CD4-positive, alpha-beta T cell treated with Interleukin-21 for 1 hour (primary cell): Measurements from ENCODE around the gene ZEB1.
"Not testable (repeated sequence)": the region's sequence is repeated elsewhere in the genome, so short reads cannot be mapped to it uniquely, and the experiment has no call there.

Source experiments
- DNase-seq: peaks from one replicate; pipeline ENCODE4 v3.0.0-alpha.2; 2020

ZEB1 gene

GRCh38 chr10:31427334-31427733, 108.3 kb downstream of the ZEB1 start:
- DNase-seq: not testable (repeated sequence)

- DNase-seq: not testable (repeated sequence)
Measured at GRCh38 chr10:31428499-31428898, 109.5 kb downstream of the ZEB1 start.

DNA sequence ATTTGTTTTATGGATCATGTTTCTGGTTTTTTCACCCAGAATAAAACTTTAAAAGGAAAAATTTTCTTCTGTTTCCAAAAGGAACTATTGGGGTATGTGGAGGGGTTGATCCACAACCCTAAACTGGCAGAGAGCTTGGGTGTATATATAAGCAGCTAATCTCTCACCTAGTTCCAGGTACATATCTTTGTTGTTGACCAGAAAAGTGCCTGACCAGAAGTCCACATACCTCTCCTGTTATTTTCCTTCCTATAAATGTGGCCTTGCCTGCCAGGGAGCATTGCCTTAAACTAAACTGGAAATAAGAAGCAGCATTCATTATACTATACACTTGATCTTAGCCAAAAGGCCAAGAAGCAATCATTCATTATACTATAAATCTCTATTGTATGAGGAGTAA, 112.0 kb downstream of the ZEB1 start:
- no peak for DNase-seq

- no peak for DNase-seq
Measured at GRCh38 chr10:31437959-31438358, 118.9 kb downstream of the ZEB1 start.

- no peak for DNase-seq
Measured at GRCh38 chr10:31451766-31452165, 132.8 kb downstream of the ZEB1 start.

DNA sequence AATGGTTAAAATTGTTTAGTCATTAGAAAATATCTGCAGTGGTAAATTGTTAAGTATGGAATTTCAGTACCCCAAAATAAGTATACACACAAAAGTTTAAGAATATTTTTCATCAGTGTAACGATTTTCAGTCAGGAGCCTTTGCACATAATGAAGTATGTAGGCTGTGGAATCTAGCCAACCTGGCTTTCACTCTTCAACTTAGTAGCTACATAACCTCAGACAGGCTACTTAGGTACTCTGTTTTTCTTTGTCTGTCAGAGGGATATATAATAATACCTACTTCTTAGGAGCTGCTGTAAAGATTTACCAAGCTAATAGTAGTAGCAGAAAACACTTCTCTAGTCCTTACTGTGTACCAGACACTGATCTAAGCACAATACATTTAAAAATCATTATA, 137.5 kb downstream of the ZEB1 start:
- DNase-seq: no peak

GRCh38 chr10:31457858-31458257, 138.8 kb downstream of the ZEB1 start:
- DNase-seq: no peak

GRCh38 chr10:31458974-31459373, 140.0 kb downstream of the ZEB1 start:
- no peak for DNase-seq

DNA sequence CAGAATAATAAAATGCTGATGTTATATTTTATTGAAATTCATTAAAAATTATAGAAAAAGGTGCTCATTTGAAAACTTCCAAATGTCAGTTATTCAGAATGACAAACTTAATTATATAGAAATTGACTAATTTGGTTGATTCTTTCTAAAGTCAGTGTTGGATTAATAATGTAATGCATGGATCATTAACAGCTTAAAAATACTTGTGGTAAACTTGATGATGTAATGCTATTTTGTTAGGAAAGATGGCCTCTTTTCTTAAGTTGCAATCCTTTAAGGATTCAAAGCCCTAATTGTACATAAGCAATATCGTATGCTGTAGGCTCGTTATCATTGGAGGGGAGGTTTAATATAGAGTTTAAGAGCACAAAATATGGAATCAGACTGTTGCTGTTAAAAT, 141.2 kb downstream of the ZEB1 start:
- no peak for DNase-seq

DNA sequence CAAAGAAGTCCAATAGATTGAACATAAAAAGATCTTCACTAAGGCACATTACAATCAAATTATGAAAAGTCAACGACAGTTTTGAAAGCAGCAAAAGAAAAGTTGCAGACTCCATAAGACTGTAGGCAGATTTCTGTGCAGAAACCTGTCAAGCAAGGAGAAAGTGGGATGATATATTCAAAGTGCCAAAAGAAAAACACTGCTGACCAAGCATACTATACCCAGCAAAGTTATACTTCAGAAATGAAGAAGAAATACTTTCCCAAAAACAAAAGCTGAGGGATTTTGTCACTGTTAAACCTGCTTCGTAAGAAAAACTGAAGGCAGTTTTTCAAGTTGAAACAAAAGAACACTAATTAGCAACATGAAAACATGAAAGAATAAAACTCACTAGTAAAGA, 145.5 kb downstream of the ZEB1 start:
- DNase-seq: no peak

GRCh38 chr10:31466313-31466712, 147.3 kb downstream of the ZEB1 start:
- DNase-seq: no peak

DNA sequence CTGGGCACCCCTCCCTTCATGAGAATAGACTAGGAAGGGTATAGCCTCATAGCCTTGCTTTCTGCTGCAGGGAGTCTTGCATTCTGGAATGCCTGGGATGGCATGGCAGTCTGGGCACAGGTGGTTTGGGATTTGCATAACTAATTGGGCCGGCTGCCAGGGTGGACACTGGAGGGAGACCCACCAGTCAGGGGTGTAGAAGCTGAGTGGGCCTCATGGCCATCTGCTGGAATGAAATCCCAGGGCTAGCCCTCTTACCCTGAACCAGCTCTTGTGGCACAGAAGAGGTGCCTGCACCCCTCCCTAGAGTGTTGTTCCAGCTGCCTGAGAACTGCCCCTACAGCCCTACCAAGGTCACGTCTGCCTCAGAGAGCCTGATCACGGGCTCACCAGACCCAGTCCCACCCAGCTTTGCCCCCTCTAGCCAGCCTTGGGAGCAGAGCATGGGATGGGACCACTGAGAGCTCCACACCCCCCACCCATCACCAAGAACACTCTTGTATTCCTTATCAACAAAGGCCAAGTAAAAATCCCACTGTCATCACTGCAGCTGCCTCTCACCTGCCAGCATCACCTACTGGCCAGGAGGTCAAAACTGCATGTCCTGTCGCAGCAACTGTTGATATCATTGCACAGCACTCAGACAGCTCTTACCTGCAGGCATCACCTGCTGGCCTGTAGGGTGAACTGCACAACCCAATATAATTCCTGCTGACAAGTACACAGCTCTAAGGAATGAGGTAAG, 148.9 kb downstream of the ZEB1 start:
- no peak for DNase-seq

- DNase-seq: no peak
Measured at GRCh38 chr10:31468536-31468859, 149.5 kb downstream of the ZEB1 start.

DNA sequence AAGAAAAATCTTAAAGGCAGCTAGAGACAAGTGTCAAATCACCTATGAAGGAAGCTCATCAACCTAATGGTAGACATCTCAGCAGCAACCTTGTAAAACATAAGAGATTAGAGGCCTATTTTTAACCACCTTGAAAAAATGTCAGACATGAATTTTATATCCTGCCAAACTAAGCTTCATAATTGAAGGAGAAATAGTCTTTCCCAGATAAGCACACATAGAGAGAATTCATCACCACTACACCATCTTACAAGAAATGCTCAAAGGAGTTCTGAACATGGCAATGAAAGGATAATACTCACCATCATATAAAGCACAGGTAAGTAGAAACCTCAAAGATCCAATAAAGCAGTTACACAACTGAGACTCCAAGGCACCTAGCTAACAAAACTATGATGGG, 156.5 kb downstream of the ZEB1 start:
- DNase-seq: no peak

DNA sequence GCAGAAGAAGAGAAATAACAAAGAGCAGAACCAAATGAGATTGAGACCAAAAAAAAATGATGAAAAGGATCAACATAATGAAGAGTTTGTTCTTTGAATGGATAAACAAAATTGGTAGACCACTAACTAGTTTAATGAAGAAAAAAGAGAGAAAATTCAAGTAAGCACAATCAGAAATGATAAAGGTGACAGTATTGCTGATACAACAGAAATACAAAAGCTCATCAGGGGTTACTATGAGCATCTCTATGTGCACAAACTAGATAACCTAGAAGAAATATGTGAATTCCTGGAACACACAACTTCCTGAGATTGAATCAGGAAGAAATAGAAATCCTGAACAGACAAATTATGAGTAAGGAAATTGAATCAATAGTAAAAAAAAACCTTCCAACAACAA, 157.1 kb downstream of the ZEB1 start:
- no peak for DNase-seq

GRCh38 chr10:31477584-31477983, 158.6 kb downstream of the ZEB1 start:
- no peak for DNase-seq

DNA sequence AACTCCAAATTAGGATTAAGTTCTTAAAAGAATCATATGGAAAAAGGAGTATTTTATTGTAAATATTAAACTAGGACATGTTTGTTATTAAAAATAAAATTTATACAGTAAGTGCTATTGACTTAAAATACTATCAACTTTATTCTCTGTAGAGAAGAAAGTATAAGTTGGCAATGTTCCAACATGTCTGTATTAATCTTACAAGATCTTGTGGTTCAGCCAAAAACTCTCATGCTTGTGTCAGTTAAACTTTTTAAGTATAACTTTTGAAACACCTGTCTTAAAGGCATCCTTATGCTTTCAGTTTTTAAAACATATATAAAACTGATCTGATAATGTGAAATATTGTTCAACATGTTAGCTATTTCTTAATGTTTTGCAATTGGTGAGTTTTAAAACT, 160.7 kb downstream of the ZEB1 start:
- DNase-seq: peak; percentile 8

- no peak for DNase-seq
Measured at GRCh38 chr10:31483546-31483945, 164.5 kb downstream of the ZEB1 start.

DNA sequence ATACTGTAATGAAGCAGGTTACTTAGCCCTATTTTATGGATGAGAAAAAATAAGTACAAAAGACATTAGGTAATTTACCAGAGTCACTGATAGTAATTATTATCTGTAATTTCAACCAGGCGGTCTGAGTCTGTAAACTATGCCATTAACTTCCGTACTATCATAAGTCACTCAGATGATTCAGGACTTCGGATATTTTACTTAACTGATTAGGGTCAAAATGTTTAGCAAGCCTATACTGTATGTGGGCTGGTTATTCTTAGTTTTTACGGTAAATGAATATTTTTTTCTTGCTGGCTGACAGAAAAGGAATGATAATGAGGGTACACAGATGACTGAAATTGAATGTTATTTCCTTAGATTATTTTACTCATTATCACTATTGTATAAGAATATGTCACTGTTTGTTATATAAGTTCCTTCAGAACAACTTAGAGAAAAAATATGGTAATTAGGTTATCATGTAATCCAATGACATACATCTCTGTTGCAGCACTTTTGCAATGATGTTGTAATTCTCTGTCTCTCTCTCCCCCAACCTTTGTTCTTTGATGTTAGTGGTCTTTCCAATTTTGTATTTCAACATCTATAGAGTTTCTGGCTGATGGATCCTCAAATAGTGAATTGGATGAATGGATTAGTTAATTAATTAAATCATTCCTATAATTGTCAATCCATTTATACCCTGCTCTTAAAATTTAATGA, 165.6 kb downstream of the ZEB1 start:
- DNase-seq: no peak

DNA sequence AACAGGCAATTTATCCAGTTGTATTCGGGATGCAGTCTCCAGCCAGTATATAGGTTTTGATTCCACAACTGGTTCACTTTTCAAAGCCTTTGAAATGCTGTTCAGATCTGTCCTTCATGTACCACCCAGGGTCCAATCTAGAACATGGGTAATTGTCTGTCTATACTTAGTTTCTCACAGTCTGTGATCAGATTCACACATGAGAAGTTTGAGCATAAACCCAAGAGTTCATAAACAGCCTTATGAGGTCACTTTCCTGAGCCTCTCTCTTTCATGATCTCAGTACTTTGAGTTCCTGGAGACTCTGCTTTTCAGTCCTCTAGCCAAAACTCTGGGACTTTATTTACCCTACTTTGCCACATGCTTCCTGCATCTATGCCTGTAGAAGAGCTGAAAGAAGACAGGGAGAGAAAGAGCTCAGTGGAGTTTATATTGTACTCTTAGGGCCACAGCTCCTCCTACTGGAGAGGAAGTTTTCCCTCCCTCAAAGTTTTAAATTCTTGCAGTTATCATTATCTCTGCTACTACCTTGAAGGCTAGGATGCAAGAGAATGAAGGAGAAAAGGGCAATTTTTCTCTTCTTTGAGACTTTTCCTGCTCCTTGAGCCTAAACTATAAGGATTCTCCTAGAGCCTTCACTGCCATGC, 172.0 kb downstream of the ZEB1 start:
- peak; percentile 43 for DNase-seq

GRCh38 chr10:31507427-31507826, 188.4 kb downstream of the ZEB1 start:
- DNase-seq: peak; percentile 10

DNA sequence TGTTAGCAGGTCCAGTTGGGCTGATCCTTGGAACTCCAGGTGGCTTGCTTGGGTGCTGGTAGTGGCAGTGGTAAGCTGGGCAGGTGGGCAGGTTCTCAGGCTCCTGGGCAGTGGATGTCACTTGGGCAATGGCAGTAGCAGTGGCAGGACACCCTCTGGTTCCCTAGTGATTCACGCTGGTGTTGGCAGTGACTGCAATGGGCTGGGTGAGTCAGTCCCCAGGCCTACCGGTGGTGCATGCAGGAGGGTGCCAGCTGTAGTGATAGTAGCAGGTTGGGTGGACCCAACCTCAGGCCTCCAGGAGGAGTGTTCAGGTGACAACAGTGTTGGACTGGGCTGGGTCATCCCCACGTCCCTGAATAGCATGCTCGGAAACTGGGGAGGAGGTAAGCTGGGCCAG, 189.2 kb downstream of the ZEB1 start:
- no peak for DNase-seq

DNA sequence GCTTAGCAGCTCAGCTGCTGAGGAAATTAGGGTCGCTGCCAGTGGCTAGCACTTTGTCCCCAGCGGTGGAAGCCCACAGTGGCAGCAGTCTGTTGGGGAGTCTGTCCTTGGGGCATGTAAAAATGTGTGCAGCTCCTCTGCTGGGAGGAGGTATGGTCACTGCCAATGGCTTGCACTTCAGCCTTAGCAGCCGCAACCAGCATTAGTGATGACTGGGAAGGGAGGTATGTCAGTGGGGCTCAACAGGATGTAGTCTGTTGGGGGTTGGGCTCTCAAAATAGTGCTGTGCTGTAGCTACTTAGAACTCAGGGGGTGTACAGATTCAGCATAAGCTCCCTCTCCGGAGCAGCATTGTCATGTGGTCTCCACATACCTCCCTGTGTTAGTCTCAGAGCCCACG, 189.9 kb downstream of the ZEB1 start:
- no peak for DNase-seq

GRCh38 chr10:31509989-31510388, 191.0 kb downstream of the ZEB1 start:
- no peak for DNase-seq
